HG03575 (cell line): Measurements from ENCODE around the gene AP4B1.
"Not testable (repeated sequence)": the region's sequence is repeated elsewhere in the genome, so short reads cannot be mapped to it uniquely, and the experiment has no call there.

Experiments
- ATAC-seq: cut with Tn5 transposase; IDR thresholded peaks from one replicate; pipeline ENCODE4 v1.9.1; 2021; ENCODE audit not compliant: unreplicated experiment, insufficient number of reproducible peaks, low FRiP score; ENCODE audit errors: extremely low read depth

Gene AP4B1

GRCh38 chr1:113904674-113905434 lies at the start of gene AP4B1, which contains the start of gene DCLRE1B:
AP4B1 (minus strand) TSS chr1:113904799; CDS start chr1:113904717, 82 bp downstream.
DCLRE1B (plus strand) TSS chr1:113905326; CDS start chr1:113905587, 261 bp downstream.
- ATAC-seq, result peak; percentile 68

DNA sequence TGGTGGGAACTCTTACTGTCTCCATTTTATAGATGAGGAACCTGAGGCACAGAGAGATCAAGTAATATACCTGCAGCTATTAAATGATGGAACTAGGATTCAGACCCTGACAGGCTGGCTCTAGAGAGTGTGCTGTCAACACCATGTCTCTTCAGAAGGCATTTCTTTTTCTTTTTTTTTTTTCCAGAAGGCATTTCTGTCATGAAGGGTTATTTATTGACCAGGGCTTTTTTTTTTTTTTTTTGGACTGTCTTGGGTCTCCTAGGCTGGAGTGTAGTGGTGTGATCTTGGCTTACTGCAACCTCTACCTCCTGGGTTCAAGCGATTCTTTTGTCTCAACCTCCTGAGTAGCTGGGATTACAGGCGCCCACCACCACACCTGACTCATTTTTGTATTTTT lies 47.1 kb upstream of the AP4B1 start:
- ATAC-seq, result no peak

DNA sequence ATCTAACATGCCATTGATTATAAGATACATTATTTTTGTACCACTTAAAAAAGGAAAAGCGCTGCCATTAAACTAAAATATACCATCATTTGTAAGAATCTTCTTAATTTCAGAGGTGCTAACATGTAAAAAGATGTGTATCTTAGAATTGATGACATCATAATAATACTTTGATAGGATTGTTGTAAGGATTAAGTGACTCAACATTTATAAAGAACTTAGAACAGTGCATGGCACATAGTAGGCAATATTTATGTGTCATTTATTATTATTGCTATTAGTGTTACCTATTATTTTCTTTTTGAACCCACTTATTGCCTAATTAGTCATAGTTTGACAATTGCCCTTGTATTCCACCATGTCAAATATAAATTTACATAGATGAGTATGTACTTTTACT lies 46.3 kb upstream of the AP4B1 start:
- no peak for ATAC-seq

GRCh38 chr1:113949007-113949406 lies 44.4 kb upstream of the AP4B1 start:
- no peak for ATAC-seq

GRCh38 chr1:113948151-113948550 lies 43.6 kb upstream of the AP4B1 start:
- not testable (repeated sequence) for ATAC-seq

- ATAC-seq, result no peak
These were observed 42.9 kb upstream of the AP4B1 start for GRCh38 chr1:113947388-113948107.

DNA sequence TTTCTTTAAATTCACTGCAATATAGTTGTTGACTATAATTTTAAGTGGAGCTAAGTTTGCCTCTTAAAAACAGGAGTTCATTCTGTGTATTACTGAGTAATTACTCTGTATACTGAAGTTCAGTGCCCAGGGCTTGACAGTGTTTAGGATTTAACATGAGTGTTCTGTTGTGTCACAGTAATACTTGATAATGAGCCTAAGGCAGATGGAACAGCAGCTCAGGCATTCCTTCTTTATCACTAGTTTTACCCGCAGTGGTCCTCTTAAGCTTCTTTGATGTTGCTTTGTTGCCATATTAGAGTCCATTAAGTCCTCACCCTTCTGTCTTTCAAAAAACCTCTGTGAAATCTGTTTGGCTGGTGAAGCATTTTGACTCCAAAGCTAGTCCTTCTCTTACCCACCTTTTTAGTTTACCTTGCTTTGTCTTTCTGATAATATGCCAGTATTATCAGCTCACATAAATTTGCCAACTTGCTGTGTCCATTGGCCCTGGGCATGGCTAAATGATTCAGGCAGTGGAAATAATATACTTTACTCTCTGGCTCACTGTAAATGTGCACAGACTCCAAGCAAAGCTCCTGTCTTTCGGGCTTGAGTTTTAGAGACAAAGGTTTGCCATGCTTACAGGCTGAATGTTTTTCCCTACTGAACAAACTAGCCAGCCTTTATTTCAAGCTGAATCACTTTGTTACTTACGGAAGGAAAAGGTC lies 42.2 kb upstream of the AP4B1 start:
- no peak for ATAC-seq

DNA sequence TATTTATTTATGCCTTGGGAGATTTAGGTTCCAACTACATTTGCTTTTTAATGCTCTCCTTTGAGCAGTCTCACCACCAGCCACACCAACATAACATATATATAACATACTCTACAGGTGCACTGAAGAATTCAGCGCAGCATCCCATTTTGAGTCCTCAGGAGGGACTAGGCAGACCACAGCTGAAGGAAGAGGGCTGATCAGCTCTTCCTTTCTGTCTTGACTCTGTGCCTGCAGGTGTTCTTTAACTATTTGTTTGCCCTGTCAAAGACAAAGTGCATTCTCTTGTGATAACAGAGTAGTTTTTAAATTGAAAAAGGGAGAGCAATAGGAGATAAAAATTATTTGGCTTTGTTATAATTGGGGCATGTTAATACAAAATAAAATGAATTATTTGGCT lies 41.5 kb upstream of the AP4B1 start:
- ATAC-seq, result no peak

DNA sequence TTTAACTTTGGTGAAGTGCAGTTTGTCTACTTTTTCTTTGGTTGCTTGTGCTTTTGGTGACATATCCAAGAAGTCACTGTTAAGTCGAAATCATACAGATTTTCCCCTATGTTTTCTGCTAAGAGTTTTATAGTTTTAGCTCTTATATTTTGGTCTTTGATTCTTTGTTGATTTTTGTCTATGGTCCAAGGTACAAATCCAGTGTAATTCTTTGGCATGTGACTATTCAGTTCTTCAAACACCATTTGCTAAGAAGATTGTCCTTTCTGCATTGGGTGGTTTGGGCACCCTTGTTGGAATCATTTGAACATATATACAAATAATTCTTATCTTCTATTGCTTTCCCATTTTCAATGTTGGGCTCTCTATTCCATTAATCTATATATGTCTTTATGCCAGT lies 40.7 kb upstream of the AP4B1 start:
- no peak for ATAC-seq

- no peak for ATAC-seq
These were observed 38.6 kb upstream of the AP4B1 start for GRCh38 chr1:113943028-113943811.

GRCh38 chr1:113942527-113942926 lies 37.9 kb upstream of the AP4B1 start:
- no peak for ATAC-seq

- ATAC-seq, result no peak
These were observed 36.6 kb upstream of the AP4B1 start for GRCh38 chr1:113941245-113941559.

- no peak for ATAC-seq
These were observed 36.0 kb upstream of the AP4B1 start for GRCh38 chr1:113940365-113941244.

DNA sequence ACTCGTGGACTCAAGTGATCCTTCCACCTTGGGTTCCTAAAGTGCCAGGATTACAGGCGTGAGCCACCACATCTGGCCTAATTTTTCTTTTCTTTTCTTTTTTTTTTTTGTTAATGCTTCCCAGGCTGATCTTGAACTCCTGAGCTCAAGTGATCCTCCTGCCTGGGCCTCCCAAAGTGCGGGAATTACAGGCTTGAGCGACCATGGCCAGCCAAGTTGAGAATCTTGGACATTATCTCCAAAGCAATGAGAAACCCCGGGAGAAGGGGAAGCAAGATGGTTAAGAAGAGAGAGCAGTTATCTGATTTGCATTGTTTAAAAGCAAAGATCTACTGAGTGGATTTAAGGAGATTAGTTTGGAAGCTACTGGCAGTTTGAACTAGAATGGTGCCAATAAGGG lies 33.6 kb upstream of the AP4B1 start:
- no peak for ATAC-seq

DNA sequence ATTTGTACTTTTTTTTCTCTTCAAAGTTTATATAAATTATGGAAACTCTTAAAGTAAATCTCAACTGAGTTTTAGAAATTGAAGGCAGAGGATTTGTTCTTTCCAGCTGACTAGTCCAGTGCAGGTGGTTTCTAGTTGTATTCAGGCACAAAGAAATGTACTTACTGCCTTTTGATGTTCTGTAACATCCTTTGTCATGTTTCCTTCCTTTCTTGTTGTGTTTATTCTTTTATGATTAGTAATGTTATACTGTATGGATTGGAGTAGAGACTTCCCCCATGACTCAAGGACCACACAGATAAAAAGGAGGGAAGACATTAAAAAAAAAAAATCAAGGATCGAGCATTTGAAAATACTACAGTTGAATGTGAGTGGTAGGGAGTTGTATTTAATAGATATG lies 32.5 kb upstream of the AP4B1 start:
- no peak for ATAC-seq

DNA sequence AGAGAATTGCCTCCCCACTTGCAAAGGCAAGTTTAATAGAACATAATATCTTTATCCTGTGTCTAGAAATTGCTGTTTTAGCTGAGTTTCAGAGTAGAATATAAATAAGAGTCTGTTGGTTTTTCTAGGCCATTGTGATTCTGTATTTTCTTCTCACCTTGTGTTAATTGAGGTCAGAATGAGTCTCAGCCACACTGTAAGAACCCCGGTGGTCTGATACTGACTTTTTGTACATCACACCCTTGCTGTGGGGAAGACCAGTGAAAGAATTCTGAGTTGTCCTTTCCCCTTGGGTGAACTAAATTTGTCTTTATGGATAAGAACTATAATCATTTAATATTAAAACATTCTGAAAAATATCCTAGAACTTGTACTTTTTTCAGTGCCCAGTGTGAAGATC lies 31.4 kb upstream of the AP4B1 start:
- no peak for ATAC-seq

DNA sequence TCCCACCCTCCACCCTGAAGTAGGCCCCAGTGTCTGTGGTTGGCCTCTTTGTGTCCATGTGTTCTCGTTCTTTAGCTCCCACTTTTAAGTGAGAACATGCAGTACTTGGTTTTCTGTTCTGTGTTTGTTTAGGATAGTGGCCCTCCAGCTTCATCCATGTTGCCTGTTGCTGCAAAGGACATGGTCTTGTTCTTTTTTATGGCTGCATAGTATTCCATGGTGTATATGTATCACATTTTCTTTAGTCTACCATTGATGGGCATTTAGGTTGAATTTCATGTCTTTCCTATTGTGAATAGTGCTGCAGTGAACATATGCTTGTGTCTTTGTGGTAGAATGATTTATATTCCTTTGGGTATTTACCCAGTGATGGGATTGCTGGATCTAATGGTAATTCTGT lies 30.6 kb upstream of the AP4B1 start:
- ATAC-seq, result no peak

GRCh38 chr1:113934511-113935055 lies 30.0 kb upstream of the AP4B1 start:
- ATAC-seq, result no peak
